Activated CD8-positive, alpha-beta memory T cell treated with anti-CD3 and anti-CD28 coated beads, Interleukin-2, amount 50 U/mL, for 48 hours (primary cell): Measurements from ENCODE around the gene TSPAN7.

Experiments used
- DNase-seq: peaks from one replicate; pipeline ENCODE4 v3.0.0-alpha.2; 2020

The TSPAN7 gene

DNA sequence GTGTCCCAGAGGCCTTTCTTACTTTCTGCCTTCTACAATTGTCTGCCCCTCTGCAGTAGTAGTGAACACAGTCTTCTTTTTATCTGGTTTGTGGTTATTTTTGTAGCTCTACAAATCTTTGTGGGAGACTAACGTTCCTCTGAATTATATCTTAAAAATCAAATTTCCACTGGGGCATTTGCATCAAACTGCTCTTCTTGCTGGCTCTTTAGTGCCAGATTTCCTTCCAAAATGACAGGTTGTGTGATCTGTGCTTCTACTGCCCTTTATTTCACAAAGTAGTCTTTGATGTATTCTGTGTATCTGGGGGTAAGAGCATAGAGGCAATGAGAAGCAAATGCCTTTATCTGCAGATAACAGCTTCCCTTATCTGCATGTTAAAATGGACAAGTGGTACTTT, 34.5 kb downstream of the TSPAN7 start:
- DNase-seq = no peak

DNA sequence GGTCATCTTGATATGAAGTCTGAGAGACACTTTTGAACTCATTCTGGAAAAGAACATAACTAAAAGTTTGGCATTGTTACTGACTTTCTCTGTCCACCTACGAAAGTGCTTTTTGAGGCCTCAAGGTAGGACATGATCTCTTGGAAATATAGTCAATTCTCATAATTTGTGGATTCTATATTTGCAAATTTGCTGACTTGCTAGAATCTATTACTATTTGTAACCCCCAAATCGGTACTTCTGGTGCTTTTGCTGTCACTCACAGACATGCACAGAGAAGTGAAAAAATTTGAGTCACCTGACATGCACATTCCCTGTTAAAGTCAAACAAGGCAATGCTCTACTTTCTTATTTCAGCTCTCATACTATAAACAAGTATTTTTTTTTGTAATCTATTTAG, 35.6 kb downstream of the TSPAN7 start:
- DNase-seq = no peak

DNA sequence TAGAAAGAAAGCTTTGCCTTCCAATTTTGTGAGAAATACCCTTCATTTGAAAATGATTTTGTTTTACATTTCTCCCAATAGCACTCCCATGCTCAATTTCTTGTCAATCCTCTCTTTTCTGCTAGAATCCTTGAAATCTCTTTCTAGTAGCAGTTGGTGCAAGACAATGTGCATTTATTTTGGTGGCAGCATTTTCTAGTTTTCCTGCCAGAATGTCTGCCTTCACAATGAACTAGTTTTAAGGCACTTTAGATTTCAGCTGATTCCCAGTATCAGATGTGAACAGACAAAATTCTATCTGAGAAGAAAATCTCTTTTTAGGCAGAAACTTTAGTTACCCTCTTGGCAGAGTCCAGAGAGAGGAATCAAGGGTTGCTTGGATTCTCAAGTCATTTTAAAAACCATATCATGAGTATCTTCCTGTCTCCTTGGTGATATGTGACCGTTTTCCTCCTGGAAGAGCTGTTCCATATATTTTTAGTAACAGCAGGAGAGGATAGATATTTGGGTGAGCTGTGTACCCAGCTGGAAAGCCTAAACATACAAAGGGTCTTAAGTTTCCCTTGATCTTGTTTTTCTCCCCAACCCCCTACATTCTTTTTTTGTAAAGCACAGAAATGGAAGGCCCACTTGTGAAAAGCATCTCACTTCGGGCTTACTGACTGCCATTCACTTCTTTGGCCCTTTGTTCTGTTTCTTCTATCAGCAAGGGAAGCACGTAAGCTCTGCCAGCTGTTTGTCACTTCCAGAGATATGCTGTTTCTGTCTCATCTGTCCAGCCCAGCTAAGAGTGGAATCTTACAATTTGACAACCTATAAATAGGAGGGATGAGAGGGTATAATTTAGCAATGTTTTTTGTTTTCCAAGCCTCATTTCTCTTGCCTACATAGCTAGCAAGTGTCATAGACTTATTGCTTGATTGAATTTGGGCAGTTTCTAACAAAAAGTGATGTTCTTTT, 38.7 kb downstream of the TSPAN7 start:
- DNase-seq = no peak

GRCh38 chrX:38601866-38602265, 40.5 kb downstream of the TSPAN7 start:
- no peak for DNase-seq

DNA sequence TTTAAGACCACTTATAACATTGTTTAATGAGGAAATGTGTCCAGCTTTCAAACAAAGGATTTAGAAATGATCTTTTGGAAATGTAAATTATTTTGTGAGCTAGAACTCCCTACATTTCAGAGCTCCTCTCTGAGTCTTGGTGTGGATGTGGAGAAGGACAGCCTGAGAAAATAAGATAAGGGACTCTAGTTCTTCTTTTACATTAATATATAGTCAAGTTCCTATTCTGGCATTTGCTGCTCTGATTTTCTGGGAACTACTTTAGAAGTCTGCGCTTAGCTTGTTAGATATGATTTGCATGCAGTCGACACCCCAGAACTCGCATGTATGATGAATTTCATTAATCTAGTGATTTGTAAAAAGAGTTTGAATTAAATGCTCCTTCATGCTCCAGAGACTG, 45.5 kb downstream of the TSPAN7 start:
- DNase-seq = no peak

DNA sequence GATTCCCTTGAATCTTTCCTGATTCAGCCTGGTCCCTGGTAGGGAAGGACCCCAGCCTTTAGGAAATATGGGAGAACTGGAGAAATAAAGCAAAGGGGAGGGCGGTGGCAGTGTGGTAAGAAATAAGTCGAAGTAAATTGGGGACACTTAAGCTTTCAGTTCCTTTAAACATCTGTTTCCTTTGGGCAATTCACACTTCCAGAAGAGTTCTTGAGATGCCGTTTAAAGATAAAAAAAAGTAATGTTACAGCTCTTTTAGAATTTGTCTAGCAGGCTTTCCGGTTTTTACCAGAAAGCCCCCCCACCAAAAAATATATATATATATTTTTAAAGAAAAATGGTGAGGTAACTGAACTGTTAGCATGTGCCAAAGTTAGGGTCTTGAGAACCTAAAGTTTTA, 46.6 kb downstream of the TSPAN7 start:
- DNase-seq = no peak

DNA sequence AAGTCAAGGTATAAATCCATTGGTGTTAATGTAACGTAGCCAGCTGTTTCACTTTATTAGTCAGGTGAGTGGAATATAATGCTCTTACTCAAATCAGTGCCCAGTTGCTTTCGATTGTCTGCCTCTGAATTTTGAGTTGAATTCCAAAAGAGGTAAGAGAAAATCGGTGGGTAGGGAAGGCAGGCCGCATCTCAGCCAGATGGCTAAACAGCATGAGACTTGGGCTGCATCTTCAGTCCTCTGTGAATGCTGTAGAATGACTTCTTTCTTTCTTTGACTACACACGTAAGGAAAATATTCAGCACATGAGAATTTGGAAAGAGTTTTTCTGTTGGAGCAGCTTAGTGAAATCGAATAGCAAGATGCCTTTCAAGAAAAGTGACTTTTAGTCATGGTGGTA, 49.5 kb downstream of the TSPAN7 start:
- DNase-seq = no peak

GRCh38 chrX:38612281-38612680, 50.9 kb downstream of the TSPAN7 start:
- no peak for DNase-seq

DNA sequence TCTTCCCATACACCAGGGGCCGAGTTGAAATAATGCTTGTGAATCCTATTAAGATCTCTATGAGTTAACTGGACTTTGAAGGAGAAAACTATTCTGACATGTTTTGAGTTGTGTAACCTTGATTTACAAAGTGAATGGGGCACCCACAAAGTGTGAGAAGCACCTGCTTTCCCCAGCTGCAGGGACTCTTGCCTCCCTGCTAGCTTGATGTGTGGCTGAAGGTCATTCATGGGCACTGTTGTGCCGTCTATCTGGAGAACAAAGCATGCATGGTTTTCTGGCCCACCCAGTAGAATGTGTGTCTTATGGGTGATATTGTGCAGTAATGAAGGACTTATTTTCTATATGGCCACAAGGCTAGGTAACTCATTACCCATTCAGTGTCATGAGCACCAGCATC, 53.1 kb downstream of the TSPAN7 start:
- no peak for DNase-seq

GRCh38 chrX:38616904-38617303, 55.6 kb downstream of the TSPAN7 start:
- no peak for DNase-seq

DNA sequence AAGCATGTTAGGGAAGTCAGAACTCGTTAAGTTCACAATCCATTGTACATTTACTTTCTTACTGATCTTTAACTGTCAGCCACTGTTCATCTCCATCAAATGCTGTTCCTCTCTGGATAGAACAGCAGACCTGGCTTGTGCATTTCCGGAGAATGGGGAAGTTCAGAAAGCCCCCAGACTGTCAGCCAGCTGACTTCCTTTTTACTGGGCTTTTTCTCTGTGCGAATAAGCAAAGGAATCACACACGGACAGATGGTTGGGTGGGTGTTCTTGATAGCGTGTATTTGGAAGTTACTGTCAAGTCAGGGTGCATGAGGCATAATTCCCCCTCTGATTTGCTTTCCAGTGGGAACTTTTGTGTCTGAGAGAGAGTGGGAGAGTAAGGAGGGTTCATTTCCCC, 56.8 kb downstream of the TSPAN7 start:
- no peak for DNase-seq

DNA sequence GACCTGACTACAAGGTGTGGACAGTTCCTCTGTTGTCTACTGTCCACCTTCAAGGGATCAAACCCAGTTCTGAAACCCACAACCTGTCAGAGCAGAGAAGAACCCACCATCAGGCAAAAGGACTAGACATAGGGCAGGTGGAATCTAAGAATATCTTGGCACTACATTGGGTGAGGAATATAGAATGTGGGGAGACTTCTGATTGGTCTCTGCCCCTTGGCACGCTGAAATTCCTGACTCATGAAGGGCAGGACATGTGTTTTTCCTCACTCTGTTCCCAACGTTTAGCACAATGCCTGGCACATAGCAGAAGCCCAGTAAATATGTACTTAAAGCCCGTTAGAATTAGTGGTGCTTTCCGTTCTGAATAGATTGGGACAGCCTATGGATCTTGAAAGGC, 59.3 kb downstream of the TSPAN7 start:
- DNase-seq = no peak

DNA sequence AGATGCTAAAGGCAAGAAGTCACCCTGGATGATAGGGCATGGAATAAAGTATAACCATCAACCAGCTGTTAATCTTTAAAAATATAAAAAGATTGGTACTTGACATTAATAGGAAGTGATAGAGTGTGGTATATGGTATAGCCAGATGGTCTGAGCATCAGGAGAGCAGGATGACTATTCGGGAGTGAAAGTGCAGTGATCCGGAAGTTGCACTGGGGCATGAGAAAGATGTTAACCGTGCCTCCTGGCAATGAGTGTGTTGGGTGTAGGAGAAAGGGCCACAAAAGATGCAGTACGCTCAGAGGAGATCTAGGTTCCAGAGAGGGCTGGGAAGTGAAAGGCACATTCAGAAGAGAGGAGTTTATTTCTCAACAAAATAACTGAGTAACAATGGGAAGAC, 65.0 kb downstream of the TSPAN7 start:
- DNase-seq = no peak

GRCh38 chrX:38627683-38628082, 66.3 kb downstream of the TSPAN7 start:
- peak; percentile 50 for DNase-seq

DNA sequence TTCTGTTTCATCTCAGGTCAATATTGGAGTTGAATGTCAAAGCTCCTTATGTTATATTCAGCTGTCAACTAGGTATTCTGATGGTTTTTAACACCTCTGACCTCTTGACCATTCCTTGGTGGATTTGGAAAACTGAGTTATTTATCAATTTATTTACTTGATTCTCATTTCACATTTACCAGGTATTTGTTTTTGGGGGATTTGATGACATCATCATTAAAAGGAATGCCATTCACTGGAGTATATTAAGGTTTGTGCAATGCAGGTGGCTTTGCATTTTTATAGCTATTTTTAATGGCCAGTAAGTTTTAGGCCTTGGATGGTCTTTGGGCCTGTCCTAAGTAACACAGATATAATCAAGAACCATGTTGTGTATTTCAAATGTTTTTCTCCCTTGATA, 67.2 kb downstream of the TSPAN7 start:
- DNase-seq = no peak

- no peak for DNase-seq
These were observed 71.2 kb downstream of the TSPAN7 start for GRCh38 chrX:38632516-38632915.

GRCh38 chrX:38634665-38635064, 73.3 kb downstream of the TSPAN7 start:
- no peak for DNase-seq

GRCh38 chrX:38636949-38637819, 75.8 kb downstream of the TSPAN7 start:
- DNase-seq = no peak

DNA sequence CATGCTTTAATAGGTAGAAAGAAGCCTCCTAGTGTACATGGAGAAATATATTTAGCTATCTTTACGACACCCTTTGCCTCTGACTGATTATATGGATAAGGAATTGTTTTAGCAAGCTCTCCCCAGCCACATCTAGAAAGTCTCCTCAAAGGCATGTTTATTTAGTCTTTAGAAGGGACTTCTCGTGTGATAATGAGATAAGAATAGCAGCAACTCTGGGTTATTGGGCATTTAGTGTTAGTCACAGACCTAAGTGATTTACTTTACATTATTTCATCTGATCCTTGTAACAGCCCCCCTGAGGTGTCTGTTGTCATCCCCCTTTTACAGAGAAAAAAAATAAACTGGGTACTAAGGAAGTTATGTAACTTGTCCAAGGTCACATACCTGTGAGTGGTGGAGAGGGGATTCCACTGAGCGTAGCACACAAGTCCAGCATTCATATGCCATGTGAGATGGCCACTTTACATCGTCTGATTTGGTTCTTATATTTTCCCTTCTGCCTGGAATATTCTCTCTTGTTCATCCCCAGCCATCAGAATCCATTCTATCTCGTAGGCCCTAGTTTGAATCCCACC, 77.7 kb downstream of the TSPAN7 start:
- no peak for DNase-seq

GRCh38 chrX:38639730-38640129, 78.4 kb downstream of the TSPAN7 start:
- no peak for DNase-seq

GRCh38 chrX:38641197-38641596, 79.9 kb downstream of the TSPAN7 start:
- DNase-seq = no peak

GRCh38 chrX:38643903-38644302, 82.6 kb downstream of the TSPAN7 start:
- DNase-seq = no peak

DNA sequence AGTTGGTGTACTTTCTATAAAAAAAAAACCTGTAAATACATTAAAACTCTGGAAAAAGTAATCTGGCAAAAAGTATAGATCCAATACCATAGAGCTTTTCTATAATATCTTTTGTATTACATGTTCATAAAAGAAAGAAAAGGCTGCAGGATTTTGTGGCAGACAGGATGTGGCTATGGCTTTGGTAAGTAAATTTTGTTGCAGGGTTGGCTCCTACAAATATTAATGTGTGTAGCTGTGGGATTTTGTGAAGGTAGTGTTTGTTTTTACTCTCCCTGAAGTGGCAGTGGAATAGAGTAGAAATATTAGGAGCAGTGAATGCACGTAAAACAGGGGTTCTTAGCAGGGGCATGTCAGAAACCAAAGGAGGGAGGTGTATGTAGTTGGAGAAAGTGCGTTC, 84.8 kb downstream of the TSPAN7 start:
- no peak for DNase-seq

DNA sequence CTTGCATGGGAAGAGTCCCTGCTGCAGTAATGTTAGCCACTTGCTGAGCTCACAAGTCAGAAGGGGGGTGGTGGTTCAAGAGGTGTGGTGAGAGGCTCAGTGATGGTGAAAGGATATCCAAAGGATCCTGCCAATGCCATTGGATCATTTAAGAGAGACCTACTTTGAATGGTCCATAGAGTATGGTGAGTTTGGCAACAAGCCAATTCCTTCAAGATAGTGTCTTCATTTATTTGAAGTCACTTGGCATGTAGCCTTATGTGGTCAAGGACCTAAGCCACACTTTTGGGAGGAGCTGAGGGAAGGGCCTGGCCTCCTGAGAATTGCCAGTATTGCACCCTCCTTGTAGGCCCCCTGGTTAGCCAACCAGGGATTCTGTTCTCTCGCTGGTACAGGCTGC, 87.9 kb downstream of the TSPAN7 start:
- DNase-seq = no peak
